Embryonic facial prominence (tissue), 1 donor: ENCODE results near the gene MKKS.

Source experiments
- DNase-seq: peaks from one replicate; pipeline ENCODE4 v3.0.0-alpha.2; 2016; ENCODE audit errors: extremely low spot score

MKKS gene

DNA sequence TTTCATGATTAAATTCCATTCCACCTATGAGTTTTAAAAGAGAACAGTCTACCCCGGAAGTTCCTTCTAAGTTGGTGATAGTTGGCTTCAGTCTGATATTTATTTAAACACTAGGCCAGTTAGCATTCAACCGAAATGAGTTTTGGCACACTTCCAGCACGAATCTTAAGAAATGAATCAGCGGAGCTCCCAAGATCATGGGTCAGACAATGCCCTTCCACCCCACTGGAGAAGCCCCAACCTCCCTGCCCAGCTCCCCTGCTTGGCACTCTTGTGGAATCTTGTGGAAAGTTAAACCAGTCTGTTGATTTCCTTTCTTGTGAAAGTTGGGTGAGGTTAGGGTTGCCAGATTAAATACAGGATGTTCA, 64.3 kb downstream of the MKKS start:
- DNase-seq: no peak

GRCh38 chr20:10368702-10369041, 65.3 kb downstream of the MKKS start:
- no peak for DNase-seq

GRCh38 chr20:10367943-10368701, 65.9 kb downstream of the MKKS start:
- no peak for DNase-seq

- no peak for DNase-seq
Measured at GRCh38 chr20:10367693-10367942, 66.4 kb downstream of the MKKS start.

GRCh38 chr20:10366898-10367692, 66.9 kb downstream of the MKKS start:
- DNase-seq: no peak

DNA sequence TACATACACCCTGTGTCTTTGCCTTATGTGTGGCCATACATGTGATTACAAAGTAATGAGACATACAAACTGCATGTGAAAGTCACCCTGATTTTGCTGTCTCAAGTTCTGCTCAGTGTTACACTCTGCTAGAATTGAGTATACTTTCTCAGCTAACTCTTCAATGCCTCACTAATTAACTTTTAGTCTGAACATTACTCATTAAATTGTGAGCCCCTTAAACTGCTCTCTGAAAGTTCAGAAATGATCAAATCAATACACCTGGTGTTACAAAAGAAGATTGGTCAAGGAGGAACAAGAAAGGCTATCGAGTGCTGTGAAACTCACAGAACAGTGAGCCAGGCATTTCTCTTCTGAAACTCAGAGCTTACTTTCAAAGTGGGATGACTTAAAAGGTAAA, 71.3 kb downstream of the MKKS start:
- no peak for DNase-seq

DNA sequence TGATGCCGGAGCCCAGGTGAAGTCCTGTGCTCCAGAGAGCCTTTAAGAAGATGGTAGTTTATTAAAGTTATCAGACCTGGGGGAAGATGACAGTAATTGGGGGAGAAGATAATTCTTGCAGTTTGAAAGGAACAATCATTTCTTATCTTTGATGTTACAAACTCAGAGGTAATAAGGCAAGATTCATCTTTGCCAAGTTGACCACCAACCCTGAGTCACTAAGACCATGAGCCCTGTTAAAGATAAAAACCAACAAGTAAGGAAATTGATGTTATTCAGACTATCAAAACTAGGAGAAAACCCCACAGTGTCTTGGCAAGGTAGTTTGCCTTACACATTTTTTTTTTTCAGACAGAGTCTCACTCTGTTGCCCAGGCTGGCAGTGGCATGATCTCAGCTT, 73.1 kb downstream of the MKKS start:
- DNase-seq: no peak

DNA sequence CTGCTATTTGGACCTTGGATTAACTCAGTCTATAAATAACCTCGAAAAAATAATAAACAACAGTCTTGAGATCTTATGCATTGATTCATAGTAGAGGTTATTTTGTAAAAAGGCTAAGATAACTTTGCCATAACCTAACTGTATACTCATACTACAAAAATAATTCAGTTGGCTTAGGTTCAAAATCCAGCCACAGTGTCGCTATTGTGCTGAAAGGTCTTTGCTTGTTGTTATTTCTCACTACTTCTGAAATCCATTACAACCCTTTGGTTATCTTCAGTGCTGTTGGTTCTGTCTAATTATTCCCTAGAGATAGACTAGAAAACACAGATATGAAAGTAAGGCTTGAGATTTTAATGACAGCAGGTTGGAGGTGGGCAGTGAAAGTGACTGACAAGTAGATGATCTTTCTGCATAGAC, 74.4 kb downstream of the MKKS start:
- DNase-seq: no peak

GRCh38 chr20:10357974-10358373, 76.0 kb downstream of the MKKS start:
- no peak for DNase-seq

DNA sequence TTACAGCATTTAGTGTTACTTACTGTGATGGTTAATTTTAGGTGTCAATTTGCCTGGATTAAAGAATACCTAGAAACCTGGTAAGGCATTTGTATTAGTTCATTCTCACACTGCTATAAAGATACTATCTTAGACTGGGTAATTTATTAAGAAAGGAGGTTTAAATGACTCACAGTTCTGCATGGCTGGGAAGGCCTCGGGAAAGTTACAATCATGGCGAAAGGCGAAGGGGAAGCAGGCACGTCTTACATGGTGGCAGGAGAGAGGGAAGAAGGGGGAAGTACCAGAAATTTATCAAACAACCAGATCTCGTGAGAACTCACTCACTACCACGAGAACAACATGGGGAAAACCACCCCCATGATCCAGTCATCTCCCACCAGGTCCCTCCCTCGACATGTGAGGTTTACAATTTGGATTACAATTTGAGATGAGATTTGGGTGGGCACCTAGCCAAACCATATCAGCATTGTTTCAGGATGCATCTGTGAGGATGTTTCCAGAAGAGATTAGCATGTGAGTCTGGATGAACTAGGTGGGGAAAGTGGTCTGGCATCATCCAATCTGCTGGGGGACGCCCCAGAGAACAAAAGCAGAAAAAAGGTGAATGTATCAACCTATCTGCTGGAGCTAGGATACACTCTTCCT, 76.8 kb downstream of the MKKS start:
- DNase-seq: no peak

GRCh38 chr20:10356628-10357027, 77.4 kb downstream of the MKKS start:
- DNase-seq: no peak

- DNase-seq: no peak
Measured at GRCh38 chr20:10352934-10353824, 80.8 kb downstream of the MKKS start.
